ENCODE measurements around the gene ZMYND8.
"Not testable (repeated sequence)": the region's sequence is repeated elsewhere in the genome, so short reads cannot be mapped to it uniquely, and the experiment has no call there.

ZMYND8 gene

GRCh38 chr20:47286681-47287080 lies 69.8 kb downstream of the ZMYND8 start:
- DNase-seq (ENCODE audit: low read depth in 2 of 2): no peak

GRCh38 chr20:47285189-47285588 lies 71.3 kb downstream of the ZMYND8 start:
- DNase-seq (ENCODE audit: low read depth in 2 of 2): no peak

- no peak for DNase-seq (ENCODE audit: low read depth in 2 of 2)
These were observed 72.1 kb downstream of the ZMYND8 start for GRCh38 chr20:47284373-47284772.

DNA sequence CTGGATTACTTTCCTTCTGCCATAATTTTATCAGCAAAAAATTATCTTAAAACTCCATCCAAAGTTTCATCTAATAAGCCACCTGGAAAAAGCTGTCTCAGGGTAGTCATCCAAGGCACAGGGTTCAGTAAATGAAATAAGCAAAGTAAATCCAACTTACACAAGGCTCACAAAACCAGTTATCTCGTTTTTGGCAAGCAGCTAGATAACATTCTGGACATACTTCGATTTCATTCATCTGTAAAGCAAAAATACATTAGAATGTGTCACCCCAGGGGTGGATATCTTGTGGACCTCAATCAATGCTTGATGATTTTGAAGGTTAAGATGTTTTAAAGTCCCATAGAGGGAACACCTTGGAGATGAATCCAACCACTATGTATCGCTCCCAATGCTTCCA lies 73.1 kb downstream of the ZMYND8 start:
- DNase-seq (ENCODE audit: low read depth in 2 of 2): no peak

DNA sequence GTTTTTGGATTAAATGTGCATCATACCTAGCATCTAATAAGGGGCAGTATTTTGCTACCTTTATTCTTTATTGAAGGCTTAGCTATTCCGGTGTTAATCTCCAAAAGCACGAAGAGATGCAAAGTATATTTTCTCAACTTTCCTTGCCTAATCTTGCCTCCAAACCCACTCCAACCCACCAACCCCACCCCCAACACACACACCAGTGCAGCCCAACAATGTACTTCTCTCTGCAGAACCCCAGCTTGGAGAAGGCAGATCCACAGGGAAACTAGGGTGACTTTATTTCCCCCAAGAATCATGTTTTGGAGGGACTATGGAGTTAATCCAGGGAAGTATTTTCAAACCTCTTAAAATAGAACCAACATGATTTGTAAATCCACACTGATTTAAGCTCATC lies 73.6 kb downstream of the ZMYND8 start:
- DNase-seq (ENCODE audit: low read depth in 2 of 2): no peak

GRCh38 chr20:47281376-47281775 lies 75.1 kb downstream of the ZMYND8 start:
- no peak for DNase-seq (ENCODE audit: low read depth in 2 of 2)

- DNase-seq (ENCODE audit: low read depth in 2 of 2): no peak
These were observed 75.8 kb downstream of the ZMYND8 start for GRCh38 chr20:47280668-47281067.

DNA sequence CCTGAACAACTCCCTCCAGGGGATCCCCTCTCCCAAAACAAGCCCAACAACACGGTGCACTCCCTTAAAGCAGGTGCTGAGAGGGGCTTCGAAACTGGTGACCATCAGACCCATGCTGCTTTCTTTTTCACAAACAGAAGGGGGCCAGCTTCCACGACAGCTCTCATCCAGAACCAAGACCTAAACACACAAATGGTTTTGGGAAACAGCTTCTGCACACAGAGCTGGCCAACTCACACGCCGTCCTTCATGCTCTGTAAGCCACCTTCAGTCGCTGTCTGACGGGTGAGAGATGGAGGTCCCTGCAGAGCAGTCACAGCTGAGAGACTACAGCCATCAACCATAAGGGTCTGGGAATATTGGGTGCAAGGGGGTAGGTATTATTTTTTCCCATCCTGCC lies 76.3 kb downstream of the ZMYND8 start:
- DNase-seq (ENCODE audit: low read depth in 2 of 2): no peak

GRCh38 chr20:47278907-47279348 lies 77.6 kb downstream of the ZMYND8 start:
- no peak for DNase-seq (ENCODE audit: low read depth in 2 of 2)

DNA sequence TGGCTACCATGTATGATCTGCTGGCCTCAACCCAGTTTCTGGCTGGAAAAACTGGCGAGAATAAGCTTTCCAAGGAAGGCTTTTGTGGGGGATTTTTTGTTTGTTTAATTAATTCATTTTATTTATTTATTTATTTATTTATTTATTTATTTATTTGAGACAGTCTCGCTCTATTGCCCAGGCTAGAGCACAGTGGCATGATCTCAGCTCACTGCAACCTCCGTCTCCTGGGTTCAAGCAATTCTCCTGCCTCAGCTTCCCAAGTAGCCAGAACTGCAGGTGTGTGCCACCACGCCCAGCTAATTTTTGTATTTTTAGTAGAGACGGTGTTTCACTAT lies 79.0 kb downstream of the ZMYND8 start:
- DNase-seq (ENCODE audit: low read depth in 2 of 2): not testable (repeated sequence)

- DNase-seq (ENCODE audit: low read depth in 2 of 2): peak; percentile 64 to 70
These were observed 79.5 kb downstream of the ZMYND8 start for GRCh38 chr20:47276851-47277534.

DNA sequence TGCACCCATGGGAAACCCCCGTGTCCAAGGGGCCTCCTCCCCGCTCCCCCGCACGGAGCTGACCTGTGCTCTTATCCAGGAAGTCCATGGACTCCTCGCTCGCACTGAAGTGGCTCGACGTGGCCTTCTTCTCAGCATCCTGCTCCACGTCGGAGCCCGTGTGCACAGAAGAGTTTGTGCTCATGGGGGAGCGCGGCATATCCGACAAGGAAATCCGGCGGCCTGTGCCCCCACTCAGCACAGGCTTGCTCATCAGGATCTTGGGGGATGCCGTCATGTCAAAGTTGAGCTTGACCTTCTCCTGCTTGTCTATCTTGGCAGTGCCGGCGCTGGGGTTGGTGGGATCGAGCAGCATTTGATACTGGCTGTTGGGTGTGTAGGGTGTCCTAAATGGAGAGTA lies 80.2 kb downstream of the ZMYND8 start:
- DNase-seq (ENCODE audit: low read depth in 2 of 2): no peak

DNA sequence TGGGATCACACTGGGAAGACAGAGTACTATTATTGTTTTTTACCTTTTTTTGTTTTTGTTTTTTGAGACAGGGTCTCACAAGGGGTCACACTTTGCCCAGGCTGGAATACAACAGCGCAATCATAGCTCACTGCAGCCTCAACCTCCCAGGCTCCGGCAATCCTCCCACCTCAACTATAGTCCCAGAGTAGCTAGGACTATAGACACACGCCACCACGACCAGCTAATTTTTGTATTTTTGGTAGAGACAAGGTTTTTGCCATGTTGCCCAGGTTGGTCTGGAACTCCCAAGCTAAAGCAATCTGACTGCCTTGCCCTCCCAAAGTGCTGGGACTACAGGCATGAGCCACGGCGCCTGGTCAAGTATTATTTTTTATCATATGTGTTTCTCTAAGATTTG lies 81.0 kb downstream of the ZMYND8 start:
- no peak for DNase-seq (ENCODE audit: low read depth in 2 of 2)

DNA sequence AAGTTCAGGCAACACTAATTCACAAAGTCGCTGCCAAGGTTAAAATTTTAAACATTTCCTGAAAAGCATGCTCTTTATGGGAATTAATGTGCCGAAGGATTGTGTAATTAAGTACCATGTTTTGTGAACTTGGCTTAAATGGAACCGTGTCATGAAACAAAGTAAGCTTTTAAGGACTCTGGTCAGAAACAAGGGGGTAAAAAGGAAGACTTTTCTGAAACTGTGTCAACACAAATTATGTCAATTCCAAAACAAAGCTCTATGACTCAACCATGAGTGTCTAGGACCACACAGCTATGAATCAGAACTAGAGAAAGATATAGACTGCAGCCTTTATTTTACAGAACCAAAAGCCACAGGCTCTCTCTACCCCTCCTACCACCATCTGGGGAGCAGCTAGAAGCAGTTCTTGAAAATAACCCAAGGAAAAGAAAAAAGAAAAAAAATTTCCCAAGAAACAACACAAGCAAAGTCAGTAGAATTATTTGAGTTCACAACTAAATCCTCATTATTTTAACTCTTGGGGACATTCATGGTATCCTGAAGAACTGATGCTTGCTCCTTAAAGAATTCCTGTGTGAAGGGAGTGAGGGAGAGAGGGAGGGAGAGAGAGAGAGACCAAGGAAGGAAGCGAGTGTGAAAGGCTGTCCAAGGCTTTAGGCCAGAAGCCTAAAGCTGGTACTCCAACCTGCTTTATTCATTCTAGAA lies 81.9 kb downstream of the ZMYND8 start:
- peak; percentile 85 to 87 for DNase-seq (ENCODE audit: low read depth in 2 of 2)

DNA sequence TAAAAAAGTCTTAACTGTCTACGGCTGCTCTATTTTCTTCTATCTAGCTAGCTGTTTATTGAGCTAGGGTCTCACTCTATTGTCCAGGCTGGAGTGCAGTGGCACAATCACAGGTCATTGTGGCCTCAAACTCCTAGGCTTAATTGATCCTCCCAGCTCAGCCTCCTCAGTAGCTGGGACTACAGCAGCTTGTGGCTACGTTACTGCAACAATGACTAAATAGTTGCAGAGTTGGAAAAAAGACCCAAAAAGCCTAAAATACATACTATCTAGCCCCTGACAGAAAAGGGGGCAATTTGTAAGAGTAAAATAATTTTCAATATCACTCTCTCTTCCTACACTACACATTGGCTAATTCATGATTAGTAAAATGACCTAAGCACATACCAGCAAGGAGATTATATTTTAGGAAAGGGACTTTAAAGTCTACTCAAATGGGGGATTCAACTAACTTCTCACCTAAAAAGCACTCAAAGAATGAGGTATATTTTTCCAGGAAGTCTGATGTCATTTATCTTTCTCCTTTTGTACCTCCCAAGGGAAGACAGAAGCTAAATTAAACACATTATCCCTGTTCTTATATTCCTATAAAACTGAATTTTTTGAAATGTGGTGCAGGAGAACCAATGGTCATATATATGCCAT lies 82.8 kb downstream of the ZMYND8 start:
- DNase-seq (ENCODE audit: low read depth in 2 of 2): peak in 1 of 2 experiments; percentile 13

- DNase-seq (ENCODE audit: low read depth in 2 of 2): peak in 1 of 2 experiments; percentile 50
These were observed 83.5 kb downstream of the ZMYND8 start for GRCh38 chr20:47272893-47273590.

GRCh38 chr20:47271046-47271615 lies 85.4 kb downstream of the ZMYND8 start:
- DNase-seq (ENCODE audit: low read depth in 2 of 2): no peak

GRCh38 chr20:47269309-47270165 lies 87.0 kb downstream of the ZMYND8 start:
- DNase-seq (ENCODE audit: low read depth in 2 of 2): no peak

DNA sequence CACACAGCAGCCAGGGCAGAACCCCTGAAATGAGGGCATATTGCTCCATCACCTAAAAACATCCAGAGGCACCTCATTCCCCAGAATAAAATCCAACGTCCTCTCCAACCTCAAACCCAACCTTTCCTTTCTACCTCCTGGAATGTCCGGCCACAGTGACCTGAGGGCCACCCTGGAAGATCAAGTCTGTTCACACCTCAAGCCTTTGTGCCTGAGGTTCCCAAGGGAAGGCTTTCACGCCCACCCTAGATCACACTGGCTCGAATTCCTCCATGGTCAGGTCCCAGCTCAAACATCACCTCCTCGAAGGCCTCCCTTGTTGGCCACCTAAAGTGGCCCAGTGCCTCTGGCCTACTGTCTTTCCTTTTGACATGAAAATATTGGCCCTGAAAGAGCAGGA lies 88.9 kb downstream of the ZMYND8 start:
- DNase-seq (ENCODE audit: low read depth in 2 of 2): no peak

- no peak for DNase-seq (ENCODE audit: low read depth in 2 of 2)
These were observed 89.5 kb downstream of the ZMYND8 start for GRCh38 chr20:47266847-47267515.

DNA sequence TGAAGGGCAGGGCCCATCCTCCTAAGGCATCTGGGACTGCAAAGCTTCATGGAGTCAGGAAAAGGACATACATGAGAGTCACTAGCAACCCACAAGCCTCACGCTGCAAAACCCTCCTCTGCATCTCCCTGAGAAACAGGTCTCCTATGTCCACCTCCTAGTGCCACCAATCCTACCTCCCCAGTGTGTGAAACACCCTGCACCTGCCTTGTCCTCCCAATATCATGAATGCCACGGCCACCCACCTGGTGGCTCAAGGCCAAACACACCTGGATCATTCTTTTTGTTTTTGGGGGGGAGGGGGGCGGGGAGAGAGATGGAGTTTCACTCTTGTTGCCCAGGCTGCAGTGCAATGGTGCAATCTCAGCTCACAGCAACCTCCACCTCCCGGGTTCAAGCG lies 90.5 kb downstream of the ZMYND8 start:
- DNase-seq (ENCODE audit: low read depth in 2 of 2): no peak

All from fibroblast of skin of left quadriceps (primary cell).